HCT116 (cell line): ENCODE results near the gene HMGN5. TPM values are rescaled to one million over a fixed set of nuclear protein-coding genes. Genes with fewer than 3 reads are reported as not detected.

Experiments
- ATAC-seq: fragments of 200-7000 bp; cut with Tn5 transposase; 2 replicates; pipeline ENCODE4 v1.9.1; 2020; ENCODE audit warnings: mild to moderate bottlenecking, moderate library complexity
- BruUV-seq: library from RNA; stranded (reverse); fragments of 400-500 nt; replicated peaks from 2 replicates; lab custom pipeline; 2021; lab: Mats Ljungman, UMichigan
- CTCF ChIA-PET: fragments of 300-600 bp; sonication (Branson Sonifier 250); formaldehyde crosslinking; loops from one replicate; lab custom pipeline; 2021; ENCODE audit warnings: antibody characterized with exemption; lab: Charles Lee
- POLR2A ChIA-PET: fragments of 300-600, 350-600 bp; sonication (Branson Sonifier 250); formaldehyde crosslinking; loops from one replicate; lab custom pipeline; 2021; ENCODE audit warnings: antibody characterized with exemption; lab: Charles Lee
- RAD21 ChIA-PET, 2 experiments: fragments of 300-600 bp; sonication (Branson Sonifier 250); formaldehyde crosslinking; loops; one replicate each; lab custom pipeline; 2023; ENCODE audit warnings: low total read pairs in 2 of 2; ENCODE audit not compliant: uncharacterized antibody in 2 of 2, unreplicated experiment in 2 of 2, low non-redundant PET in 1 of 2; lab: Charles Lee
- DNase-seq: peaks from one replicate; pipeline ENCODE4 v3.0.0-alpha.2; 2010; ENCODE audit warnings: low read depth, low spot score
- H2AFZ ChIP-seq: fragments of 200-600 bp; shearing (Covaris generic), sonication (generic); 2 replicates; pipeline ENCODE4 v1.6.1; 2017; ENCODE audit warnings: low read depth, mixed run types, mixed read lengths, antibody characterized with exemption, low read length; ENCODE audit not compliant: poor library complexity, severe bottlenecking
- H3K27ac ChIP-seq: 2 replicates; pipeline ENCODE4 v1.5.1; 2012; ENCODE audit warnings: low read depth, low read length
- H3K27me3 ChIP-seq: fragments of 200-600 bp; sonication (generic); 2 replicates; pipeline ENCODE4 v1.6.1; 2016; ENCODE audit warnings: mixed run types, low read length, mixed read lengths; ENCODE audit not compliant: insufficient read depth
- H3K36me3 ChIP-seq, 2 experiments: fragments of 200-500 bp in 1 of 2; fragments of 200-600 bp in 1 of 2; sonication (Bioruptor generic) in 1 of 2; sonication (generic) in 1 of 2; 2 replicates each; pipeline versions ENCODE4 v1.5.1 to v1.6.1; 2014 to 2016; ENCODE audit warnings: low read length in 2 of 2, inconsistent platforms in 1 of 2, mixed read lengths in 1 of 2, mixed run types in 1 of 2; ENCODE audit not compliant: insufficient read depth in 2 of 2, control insufficient read depth in 1 of 2
- H3K4me1 ChIP-seq, 2 experiments: fragments of 200-600 bp in 1 of 2; sonication (generic) in 1 of 2; 2 replicates each; pipeline versions ENCODE4 v1.5.1 to v1.6.1; 2012 to 2017; ENCODE audit warnings: low read length in 2 of 2, inconsistent platforms in 1 of 2, mild to moderate bottlenecking in 1 of 2, mixed read lengths in 1 of 2, mixed run types in 1 of 2, moderate library complexity in 1 of 2; ENCODE audit not compliant: insufficient read depth in 2 of 2, control insufficient read depth in 1 of 2
- H3K4me2 ChIP-seq: fragments of 200-600 bp; sonication (generic); 2 replicates; pipeline ENCODE4 v1.6.1; 2017; ENCODE audit warnings: mixed run types, low read length, mixed read lengths
- H3K4me3 ChIP-seq, 2 experiments: fragments of 200-600 bp in 1 of 2; sonication (generic) in 1 of 2; replicated peaks in 1 of 2; 2 replicates each; pipeline ENCODE4 v1.5.1; 2011 to 2016; ENCODE audit warnings: low read length in 2 of 2, control low read depth in 1 of 2, low read depth in 1 of 2, mild to moderate bottlenecking in 1 of 2, mixed read lengths in 1 of 2, mixed run types in 1 of 2
- H3K79me2 ChIP-seq: fragments of 200-600 bp; sonication (generic); 2 replicates; pipeline ENCODE4 v1.6.1; 2017; ENCODE audit warnings: mild to moderate bottlenecking, mixed run types, low read length, moderate library complexity, mixed read lengths; ENCODE audit not compliant: insufficient read depth
- H3K9ac ChIP-seq: fragments of 200-600 bp; sonication (generic); 2 replicates; pipeline ENCODE4 v1.6.1; 2016; ENCODE audit warnings: low read length, mixed read lengths
- H3K9me2 ChIP-seq: fragments of 200-600 bp; sonication (generic), shearing (Covaris generic); 2 replicates; pipeline ENCODE4 v1.6.1; 2017; ENCODE audit warnings: mixed run types, mild to moderate bottlenecking, moderate library complexity; ENCODE audit not compliant: insufficient read depth
- H3K9me3 ChIP-seq, 2 experiments: fragments of 200-500 bp in 1 of 2; fragments of 200-600 bp in 1 of 2; sonication (Bioruptor generic) in 1 of 2; sonication (generic) in 1 of 2; 2 replicates each; pipeline ENCODE4 v1.6.1; 2014 to 2017; ENCODE audit warnings: low read length in 2 of 2, mixed read lengths in 2 of 2, inconsistent platforms in 1 of 2, low read depth in 1 of 2, mild to moderate bottlenecking in 1 of 2, mixed run types in 1 of 2, moderate library complexity in 1 of 2; ENCODE audit not compliant: control insufficient read depth in 1 of 2, insufficient read depth in 1 of 2
- H4K20me1 ChIP-seq: fragments of 200-600 bp; sonication (generic), shearing (Covaris generic); 2 replicates; pipeline ENCODE4 v1.6.1; 2017; ENCODE audit warnings: mixed run types, mild to moderate bottlenecking, moderate library complexity; ENCODE audit not compliant: insufficient read depth
- ATF3 ChIP-seq: IDR thresholded peaks from 2 replicates; pipeline ENCODE4 v1.6.1; 2012
- CEBPB ChIP-seq: IDR thresholded peaks from 2 replicates; pipeline ENCODE4 v1.6.1; 2012; ENCODE audit warnings: low read depth
- EGR1 ChIP-seq: IDR thresholded peaks from 2 replicates; pipeline ENCODE4 v1.6.1; 2012; ENCODE audit warnings: low read depth
- ELF1 ChIP-seq: IDR thresholded peaks from 2 replicates; pipeline ENCODE4 v1.6.1; 2012; ENCODE audit warnings: low read depth, borderline replicate concordance
- EZH2 ChIP-seq: fragments of 200-600 bp; sonication (generic); IDR thresholded peaks from 2 replicates; pipeline ENCODE4 v1.6.1; 2017; ENCODE audit warnings: antibody characterized with exemption, mixed run types
- EZH2phosphoT487 ChIP-seq: fragments of 200-600 bp; IDR thresholded peaks from 2 replicates; pipeline ENCODE4 v1.6.1; 2018; ENCODE audit warnings: antibody characterized with exemption, borderline replicate concordance
- FOSL1 ChIP-seq: IDR thresholded peaks from 2 replicates; pipeline ENCODE4 v1.6.1; 2012; ENCODE audit warnings: low read depth
- JUND ChIP-seq: IDR thresholded peaks from 2 replicates; pipeline ENCODE4 v1.6.1; 2012
- POLR2A ChIP-seq: IDR thresholded peaks from 2 replicates; pipeline ENCODE4 v1.7.0; 2011; ENCODE audit warnings: borderline replicate concordance; ENCODE audit not compliant: insufficient read depth, insufficient read length; ENCODE audit errors: extremely low read depth
- REST ChIP-seq: IDR thresholded peaks from 2 replicates; pipeline ENCODE4 v1.6.1; 2012; ENCODE audit warnings: low read depth
- SIN3A ChIP-seq: IDR thresholded peaks from 2 replicates; pipeline ENCODE4 v1.6.1; 2012; ENCODE audit warnings: low read depth
- SRF ChIP-seq: IDR thresholded peaks from 2 replicates; pipeline ENCODE4 v1.6.1; 2012; ENCODE audit warnings: low read depth
- YY1 ChIP-seq: IDR thresholded peaks from 2 replicates; pipeline ENCODE4 v1.6.1; 2011; ENCODE audit warnings: low read length, low read depth, moderate library complexity, mild to moderate bottlenecking; ENCODE audit not compliant: insufficient replicate concordance; ENCODE audit errors: extremely low read depth
- ZNF274 ChIP-seq: fragments of 200-500 bp; sonication (Bioruptor generic); IDR thresholded peaks from 2 replicates; pipeline ENCODE4 v1.6.1; 2014; ENCODE audit warnings: mild to moderate bottlenecking, low read depth, low read length, inconsistent platforms
- intact Hi-C: fragments of 100-400 bp; cut with micrococcal nuclease; formaldehyde crosslinking; loops from 2 replicates; pipeline ENCODE4 v1.10.0; 2022
- total RNA-seq: library from RNA; stranded (reverse); gene quantifications from one replicate; pipeline ENCODE4 v1.2.1, GENCODE V29; 2021; ENCODE audit not compliant: unreplicated experiment

The HMGN5 gene
- total RNA-seq, 1 experiment from 2014 or later: 3.0 TPM

- no peak for DNase-seq
These were observed 27.5 kb upstream of the HMGN5 start for GRCh38 chrX:81229229-81229628.

More at GRCh38 chrX:81229229-81229628, 27.5 kb upstream of the HMGN5 start:
- H3K27me3 ChIP-seq: no peaks in the 10 kb centered on the region
- ChIA-PET CTCF (no interaction called here), RAD21 (no interaction called here), POLR2A (no interaction called here)
- H3K36me3 ChIP-seq: no peaks in the 10 kb centered on the region
- ATAC-seq: no peak
- no peaks in the 10 kb centered on the region for H3K9me3 ChIP-seq
- no peak overlapping the region for H3K27ac ChIP-seq
- no peak overlapping the region for H3K9ac ChIP-seq
- H3K9me2 ChIP-seq: no peaks in the 10 kb centered on the region
- no peak overlapping the region for H2AFZ ChIP-seq
- no peaks in the 10 kb centered on the region for H3K4me1 ChIP-seq
- TF ChIP-seq EZH2 (no peak), REST (no peak), JUND (no peak), EZH2phosphoT487 (no peak), CEBPB (no peak), ELF1 (no peak), POLR2A (no peak), ATF3 (no peak), YY1 (no peak), SIN3A (no peak), FOSL1 (no peak), EGR1 (no peak), ZNF274 (no peak), SRF (no peak)
- intact Hi-C loops: no loop called here
- BruUV-seq: no TSS peak
- H3K4me3 ChIP-seq: no peak overlapping the region
- H3K79me2 ChIP-seq: no peaks in the 10 kb centered on the region
- H3K4me2 ChIP-seq: no peak overlapping the region
- no peaks in the 10 kb centered on the region for H4K20me1 ChIP-seq
